Muscle layer of duodenum (tissue), 2 donors: ENCODE data around the gene PRPSAP1.

ENCODE experiments used
- H3K27ac ChIP-seq: one replicate; pipeline ENCODE4 v1.7.0; 2013; ENCODE audit warnings: mild to moderate bottlenecking, low read length
- H3K27me3 ChIP-seq: one replicate; pipeline ENCODE4 v1.7.0; 2013; ENCODE audit warnings: low read depth, mild to moderate bottlenecking, control low read depth, low read length
- H3K36me3 ChIP-seq, 2 donors: one replicate each; pipeline ENCODE4 v1.7.0; 2013; ENCODE audit warnings: low read length in 2 of 2, control low read depth in 1 of 2, mild to moderate bottlenecking in 1 of 2; ENCODE audit not compliant: insufficient read depth in 2 of 2, control insufficient read depth in 1 of 2
- H3K4me1 ChIP-seq, 2 donors: one replicate each; pipeline ENCODE4 v1.7.0; 2013; ENCODE audit warnings: low read length in 2 of 2, mild to moderate bottlenecking in 2 of 2, control low read depth in 1 of 2, moderate library complexity in 1 of 2; ENCODE audit not compliant: insufficient read depth in 2 of 2, control insufficient read depth in 1 of 2
- H3K4me3 ChIP-seq, 2 donors: one replicate each; pipeline ENCODE4 v1.7.0; 2013; ENCODE audit warnings: low read length in 2 of 2, low read depth in 1 of 2, mild to moderate bottlenecking in 1 of 2
- H3K9me3 ChIP-seq, 2 donors: one replicate each; pipeline ENCODE4 v1.7.0; 2013; ENCODE audit warnings: low read length in 2 of 2, control low read depth in 1 of 2, mild to moderate bottlenecking in 1 of 2; ENCODE audit not compliant: control insufficient read depth in 1 of 2
- donor health status: healthy.

Gene PRPSAP1

GRCh38 chr17:76264755-76265623, 88.7 kb downstream of the PRPSAP1 start, which contains the start of gene UBALD2:
Gene UBALD2, plus strand, starts transcription at chr17:76265348. Its CDS starts 158 bp downstream, at chr17:76265506.
- peaks cover 11 to 39% of the 10 kb centered on the region in 2 donors for H3K4me1 ChIP-seq

GRCh38 chr17:76264425-76264754, 89.3 kb downstream of the PRPSAP1 start:
- no peaks in the 10 kb centered on the region for H3K27me3 ChIP-seq
- no peaks in the 10 kb centered on the region for H3K9me3 ChIP-seq
- H3K4me1 ChIP-seq: peaks cover 11 to 39% of the 10 kb centered on the region in 2 donors
- H3K36me3 ChIP-seq: peaks cover 0 to 4% of the 10 kb centered on the region in 2 donors
- H3K4me3 ChIP-seq: peak overlapping the region in 1 of 2 donors; percentile 19
- H3K27ac ChIP-seq: peak overlapping the region; percentile 89

More at GRCh38 chr17:76264755-76265623, 88.7 kb downstream of the PRPSAP1 start, which contains the start of gene UBALD2:
- Histone ChIP-seq H3K27ac (peak within 1 kb of the TSS; percentile 89), H3K36me3 (peaks cover 0 to 4% of the 10 kb centered on the region in 2 donors), H3K9me3 (no peaks in the 10 kb centered on the region), H3K27me3 (no peaks in the 10 kb centered on the region), H3K4me3 (peak within 1 kb of the TSS; percentile 87 to 91)

GRCh38 chr17:76263896-76264295, 89.8 kb downstream of the PRPSAP1 start:
- no peaks in the 10 kb centered on the region for H3K27me3 ChIP-seq
- H3K9me3 ChIP-seq: no peaks in the 10 kb centered on the region
- H3K4me1 ChIP-seq: peaks cover 11 to 35% of the 10 kb centered on the region in 2 donors
- H3K4me3 ChIP-seq: no peak overlapping the region
- H3K36me3 ChIP-seq: no peaks in the 10 kb centered on the region
- peak overlapping the region; percentile 89 for H3K27ac ChIP-seq

GRCh38 chr17:76262732-76263344, 90.9 kb downstream of the PRPSAP1 start:
- Histone ChIP-seq H3K9me3 (no peaks in the 10 kb centered on the region), H3K27ac (peak overlapping the region; percentile 89), H3K27me3 (no peaks in the 10 kb centered on the region), H3K4me3 (no peak overlapping the region), H3K4me1 (peaks cover 7 to 25% of the 10 kb centered on the region in 2 donors), H3K36me3 (no peaks in the 10 kb centered on the region)

GRCh38 chr17:76261421-76262215, 92.1 kb downstream of the PRPSAP1 start:
- H3K4me3 ChIP-seq: no peak overlapping the region
- H3K27me3 ChIP-seq: no peaks in the 10 kb centered on the region
- peaks cover 5 to 14% of the 10 kb centered on the region in 2 donors for H3K4me1 ChIP-seq
- no peaks in the 10 kb centered on the region for H3K36me3 ChIP-seq
- H3K9me3 ChIP-seq: no peaks in the 10 kb centered on the region
- peak overlapping the region; percentile 89 for H3K27ac ChIP-seq

- H3K36me3 ChIP-seq: no peaks in the 10 kb centered on the region
- peaks cover 5 to 10% of the 10 kb centered on the region in 2 donors for H3K4me1 ChIP-seq
- H3K4me3 ChIP-seq: no peak overlapping the region
- no peaks in the 10 kb centered on the region for H3K27me3 ChIP-seq
- H3K9me3 ChIP-seq: no peaks in the 10 kb centered on the region
- H3K27ac ChIP-seq: peak overlapping the region; percentile 27
Observed at GRCh38 chr17:76260669-76261068, 93.0 kb downstream of the PRPSAP1 start.

- Histone ChIP-seq H3K4me1 (peaks cover 5 to 10% of the 10 kb centered on the region in 2 donors), H3K36me3 (no peaks in the 10 kb centered on the region), H3K4me3 (no peak overlapping the region), H3K27me3 (no peaks in the 10 kb centered on the region), H3K9me3 (no peaks in the 10 kb centered on the region), H3K27ac (peak overlapping the region; percentile 89)
Observed at GRCh38 chr17:76260220-76260619, 93.5 kb downstream of the PRPSAP1 start.
